ENCODE data around the gene CDCA3. TPM values are rescaled to one million over a fixed set of nuclear protein-coding genes. Genes with fewer than 3 reads are reported as not detected.

CDCA3 gene
- total RNA-seq, 1 experiment from 2014 or later, result 92.0 TPM

DNA sequence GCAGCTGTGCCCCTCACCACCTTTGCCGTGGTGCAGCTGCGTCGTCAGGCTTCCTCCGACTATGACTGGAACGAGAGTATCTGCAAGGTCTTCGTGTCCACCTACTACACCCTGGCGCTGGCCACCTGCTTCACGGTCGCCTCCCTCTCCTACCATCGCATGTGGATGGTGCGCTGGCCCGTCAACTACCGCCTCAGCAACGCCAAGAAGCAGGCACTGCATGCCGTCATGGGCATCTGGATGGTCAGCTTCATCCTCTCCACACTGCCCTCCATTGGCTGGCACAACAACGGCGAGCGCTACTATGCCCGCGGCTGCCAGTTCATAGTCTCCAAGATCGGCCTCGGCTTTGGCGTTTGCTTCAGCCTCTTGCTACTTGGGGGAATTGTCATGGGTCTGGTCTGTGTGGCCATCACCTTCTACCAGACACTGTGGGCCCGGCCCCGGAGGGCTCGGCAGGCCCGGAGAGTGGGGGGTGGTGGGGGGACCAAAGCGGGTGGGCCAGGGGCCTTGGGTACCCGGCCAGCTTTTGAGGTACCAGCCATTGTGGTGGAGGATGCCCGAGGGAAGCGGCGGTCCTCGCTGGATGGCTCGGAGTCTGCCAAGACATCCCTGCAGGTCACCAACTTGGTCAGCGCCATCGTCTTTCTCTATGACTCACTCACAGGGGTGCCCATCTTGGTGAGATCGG lies 26.9 kb downstream of the CDCA3 start:
- ATAC-seq (no peak), DNase-seq (no peak)
- no peaks in the 10 kb centered on the region for H4K20me1 ChIP-seq (ENCODE audit: low read length)
- H3F3A ChIP-seq (ENCODE audit: low read length, unreplicated experiment), result no peaks in the 10 kb centered on the region
- peaks cover 5% of the 10 kb centered on the region; the same call in 1 of the 2 replicates for H3K4me1 ChIP-seq (ENCODE audit: insufficient read depth, low read length)
- no peaks in the 10 kb centered on the region for H3K9me3 ChIP-seq (ENCODE audit: low read length)
- intact Hi-C loops (cut with micrococcal nuclease), result no loop called here
- no peaks in the 10 kb centered on the region for H3K27me3 ChIP-seq (ENCODE audit: low read length)
- no peak for TF ChIP-seq EZH2 (IDR thresholded peaks at IDR 0.05; ENCODE audit: low read length, unreplicated experiment)
- TF ChIP-seq, protein P1, sequence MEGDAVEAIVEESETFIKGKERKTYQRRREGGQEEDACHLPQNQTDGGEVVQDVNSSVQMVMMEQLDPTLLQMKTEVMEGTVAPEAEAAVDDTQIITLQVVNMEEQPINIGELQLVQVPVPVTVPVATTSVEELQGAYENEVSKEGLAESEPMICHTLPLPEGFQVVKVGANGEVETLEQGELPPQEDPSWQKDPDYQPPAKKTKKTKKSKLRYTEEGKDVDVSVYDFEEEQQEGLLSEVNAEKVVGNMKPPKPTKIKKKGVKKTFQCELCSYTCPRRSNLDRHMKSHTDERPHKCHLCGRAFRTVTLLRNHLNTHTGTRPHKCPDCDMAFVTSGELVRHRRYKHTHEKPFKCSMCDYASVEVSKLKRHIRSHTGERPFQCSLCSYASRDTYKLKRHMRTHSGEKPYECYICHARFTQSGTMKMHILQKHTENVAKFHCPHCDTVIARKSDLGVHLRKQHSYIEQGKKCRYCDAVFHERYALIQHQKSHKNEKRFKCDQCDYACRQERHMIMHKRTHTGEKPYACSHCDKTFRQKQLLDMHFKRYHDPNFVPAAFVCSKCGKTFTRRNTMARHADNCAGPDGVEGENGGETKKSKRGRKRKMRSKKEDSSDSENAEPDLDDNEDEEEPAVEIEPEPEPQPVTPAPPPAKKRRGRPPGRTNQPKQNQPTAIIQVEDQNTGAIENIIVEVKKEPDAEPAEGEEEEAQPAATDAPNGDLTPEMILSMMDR (conservative IDR thresholded peaks at IDR 0.05; ENCODE audit: low read depth, low read length), result no peak
- no peak for TF ChIP-seq EZH2phosphoT487 (IDR thresholded peaks at IDR 0.05; ENCODE audit: borderline replicate concordance, low read length)
- no TSS peak for BruUV-seq (replicated peaks)
- no peak overlapping the region for H2AFZ ChIP-seq (ENCODE audit: low read length)
- ChIA-PET POLR2A (ENCODE audit: unreplicated experiment) (no interaction called here), CTCF (no interaction called here)
- no peaks in the 10 kb centered on the region for H3K79me2 ChIP-seq (ENCODE audit: low read length)
- no peaks in the 10 kb centered on the region for H3K9me2 ChIP-seq (replicated peaks; ENCODE audit: low read length)
- H3K27ac ChIP-seq (ENCODE audit: low read length), result no peak overlapping the region
- H3K4me3 ChIP-seq (ENCODE audit: low read length), result no peak overlapping the region
- H3K9ac ChIP-seq (ENCODE audit: low read length), result no peak overlapping the region
- no peaks in the 10 kb centered on the region for H3K36me3 ChIP-seq (ENCODE audit: low read depth, low read length)
- no peak overlapping the region for H3K4me2 ChIP-seq (ENCODE audit: low read length)

DNA sequence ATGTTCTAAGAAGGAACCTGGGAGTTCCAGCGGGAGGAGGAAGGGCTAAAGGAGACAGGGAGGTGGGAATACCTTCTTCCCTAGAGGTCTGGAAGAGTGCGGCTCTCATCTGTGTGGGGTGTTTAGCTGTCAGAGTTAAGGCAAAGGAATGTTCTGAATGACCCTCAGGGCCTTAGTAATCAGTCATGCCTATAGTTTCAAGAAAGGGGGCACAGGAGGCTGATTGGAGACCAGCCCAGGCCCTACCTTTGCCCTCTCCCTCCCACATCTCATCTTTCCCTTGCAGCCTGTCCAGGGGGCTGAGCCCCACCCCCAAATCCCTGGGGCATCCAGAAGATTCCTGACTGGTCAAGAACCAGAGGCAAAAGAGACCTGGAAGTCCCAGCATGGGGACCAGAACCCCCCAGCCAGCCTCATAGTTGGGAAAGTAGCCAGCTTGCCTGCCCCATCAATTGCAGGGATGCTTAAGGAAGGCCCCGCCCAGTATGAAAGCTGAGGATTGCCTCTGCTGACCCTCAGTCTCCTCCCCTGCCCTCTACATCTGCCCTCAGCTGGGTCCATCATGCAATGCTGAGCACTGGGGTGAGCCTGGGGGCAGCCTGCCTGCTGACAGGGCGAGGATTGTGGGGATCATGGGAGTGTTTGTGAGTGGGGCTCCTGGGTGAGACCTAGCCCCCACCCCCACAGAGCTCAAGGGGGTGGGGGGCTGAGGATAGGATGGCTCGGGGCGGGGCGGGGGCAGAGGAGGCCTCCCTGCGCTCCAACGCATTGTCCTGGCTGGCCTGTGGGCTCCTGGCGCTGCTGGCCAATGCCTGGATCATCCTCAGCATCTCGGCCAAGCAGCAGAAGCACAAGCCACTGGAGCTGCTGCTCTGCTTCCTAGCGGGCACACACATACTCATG lies 27.7 kb downstream of the CDCA3 start:
- Histone ChIP-seq H3K36me3 (ENCODE audit: low read depth, low read length) (no peaks in the 10 kb centered on the region), H3K9me2 (replicated peaks; ENCODE audit: low read length) (no peaks in the 10 kb centered on the region), H3K9me3 (ENCODE audit: low read length) (no peaks in the 10 kb centered on the region), H3K4me1 (ENCODE audit: insufficient read depth, low read length) (peaks cover 5% of the 10 kb centered on the region; the same call in 1 of the 2 replicates), H3F3A (ENCODE audit: low read length, unreplicated experiment) (no peaks in the 10 kb centered on the region), H3K9ac (ENCODE audit: low read length) (no peak overlapping the region), H4K20me1 (ENCODE audit: low read length) (no peaks in the 10 kb centered on the region), H3K79me2 (ENCODE audit: low read length) (no peaks in the 10 kb centered on the region), H2AFZ (ENCODE audit: low read length) (no peak overlapping the region), H3K27me3 (ENCODE audit: low read length) (no peaks in the 10 kb centered on the region), H3K4me2 (ENCODE audit: low read length) (no peak overlapping the region), H3K4me3 (ENCODE audit: low read length) (no peak overlapping the region), H3K27ac (ENCODE audit: low read length) (no peak overlapping the region)
- intact Hi-C loops (cut with micrococcal nuclease), result no loop called here
- ATAC-seq, result no peak
- ChIA-PET CTCF (no interaction called here), POLR2A (ENCODE audit: unreplicated experiment) (no interaction called here)
- DNase-seq, result no peak
- no TSS peak for BruUV-seq (replicated peaks)
- TF ChIP-seq EZH2phosphoT487 (IDR thresholded peaks at IDR 0.05; ENCODE audit: borderline replicate concordance, low read length) (no peak), EZH2 (IDR thresholded peaks at IDR 0.05; ENCODE audit: low read length, unreplicated experiment) (no peak)
- TF ChIP-seq, protein P1 (conservative IDR thresholded peaks at IDR 0.05; ENCODE audit: low read depth, low read length), result no peak

Data from PC-3 (cell line).